ENCODE measurements around the gene DZANK1. TPM values are rescaled to one million over a fixed set of nuclear protein-coding genes. Genes with fewer than 3 reads are reported as not detected.

DZANK1 gene
- polyA plus RNA-seq, 1 of the 3 experiments (the other 2 are of a cell fraction): 3.3 TPM

DNA sequence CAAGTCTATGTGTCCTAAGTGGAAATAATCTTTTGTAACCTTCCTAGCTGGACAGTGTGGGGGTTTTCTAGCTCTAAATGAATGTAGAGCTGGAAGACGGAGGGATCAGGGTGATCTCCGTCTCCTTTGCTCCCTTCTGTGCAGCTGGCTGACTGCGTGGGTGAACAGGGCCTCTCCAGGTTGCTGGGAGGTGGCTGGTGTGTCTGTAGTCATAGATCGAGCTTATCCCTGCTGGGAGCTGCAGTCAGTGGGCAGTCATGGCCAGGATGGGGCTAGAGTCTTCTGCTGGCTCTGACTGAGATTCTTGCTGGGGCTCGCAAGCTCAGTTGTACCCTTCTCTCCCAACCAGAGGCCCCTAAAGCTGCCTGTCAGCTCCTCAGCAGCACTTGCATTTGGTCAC lies 47.3 kb upstream of the DZANK1 start:
- Histone ChIP-seq H4K20me1 (ENCODE audit: insufficient read depth) (no peaks in the 10 kb centered on the region), H3K4me3 (ENCODE audit: low read depth in 2 of 2, low read length in 1 of 2) (no peak overlapping the region), H3K9me2 (no peaks in the 10 kb centered on the region), H3K9ac (no peak overlapping the region), H2AFZ (ENCODE audit: low read depth) (no peak overlapping the region), H3F3A (replicated peaks; ENCODE audit: insufficient read depth) (peaks cover 3% of the 10 kb centered on the region), H3K4me2 (no peak overlapping the region), H3K79me2 (ENCODE audit: insufficient read depth) (peaks cover 27% of the 10 kb centered on the region; the same call in 1 of the 2 replicates), H3K36me3 (replicated peaks in 1 of 2; ENCODE audit: control insufficient read depth in 1 of 2, insufficient read depth in 2 of 2, low read length in 1 of 2) (peaks cover 48 to 56% of the 10 kb centered on the region in 2 experiments), H3K9me3 (no peaks in the 10 kb centered on the region), H3K4me1 (ENCODE audit: control insufficient read depth in 1 of 2, insufficient read depth in 2 of 2, low read depth in 1 of 2, low read length in 1 of 2) (0 out of 4 replicates have a peak, but pooled peaks cover 0 to under 1% of the 10 kb centered on the region in 2 experiments), H3K27me3 (ENCODE audit: insufficient read depth) (no peaks in the 10 kb centered on the region), H3K27ac (ENCODE audit: low read depth in 2 of 2, low read length in 1 of 2) (no peak overlapping the region)
- DNase-seq: no peak
- TF ChIP-seq, protein P1, sequence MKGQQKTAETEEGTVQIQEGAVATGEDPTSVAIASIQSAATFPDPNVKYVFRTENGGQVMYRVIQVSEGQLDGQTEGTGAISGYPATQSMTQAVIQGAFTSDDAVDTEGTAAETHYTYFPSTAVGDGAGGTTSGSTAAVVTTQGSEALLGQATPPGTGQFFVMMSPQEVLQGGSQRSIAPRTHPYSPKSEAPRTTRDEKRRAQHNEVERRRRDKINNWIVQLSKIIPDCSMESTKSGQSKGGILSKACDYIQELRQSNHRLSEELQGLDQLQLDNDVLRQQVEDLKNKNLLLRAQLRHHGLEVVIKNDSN (IDR thresholded peaks at IDR 0.05; ENCODE audit: borderline replicate concordance, low read depth): no peak
- TF ChIP-seq ZBTB33 (IDR thresholded peaks at IDR 0.05; ENCODE audit: borderline replicate concordance, low read depth): no peak
- POLR2A ChIA-PET: interaction anchor here (0.7 kb wide), 1 partner anchor 60 kb away, joined by 3 read pairs; no protein-coding TSS in a partner anchor
- CTCF ChIA-PET: interaction anchor here (1.1 kb wide), 1 partner anchor 14 kb away, joined by 3 read pairs; no protein-coding TSS in a partner anchor
- WGBS (ENCODE audit: low lambda C conversion rate): 100% methylated on average over 3 of the region's 5 CpGs

- no peaks in the 10 kb centered on the region for H3K9me2 ChIP-seq
- H3F3A ChIP-seq (replicated peaks; ENCODE audit: insufficient read depth): peaks cover 3% of the 10 kb centered on the region
- DNase-seq: no peak
- H3K4me1 ChIP-seq (ENCODE audit: control insufficient read depth in 1 of 2, insufficient read depth in 2 of 2, low read depth in 1 of 2, low read length in 1 of 2): peaks cover 5 to 7% of the 10 kb centered on the region in 2 experiments; a peak in 1 of 4 replicates
- H3K9me3 ChIP-seq: no peaks in the 10 kb centered on the region
- H3K4me3 ChIP-seq (ENCODE audit: low read depth in 2 of 2, low read length in 1 of 2): no peak overlapping the region
- H3K27me3 ChIP-seq (ENCODE audit: insufficient read depth): no peaks in the 10 kb centered on the region
- CTCF ChIA-PET: interaction anchor here (0.8 kb wide), 1 partner anchor 38 kb away, joined by 3 read pairs; no protein-coding TSS in a partner anchor
- no peak overlapping the region for H3K4me2 ChIP-seq
- H3K9ac ChIP-seq: no peak overlapping the region
- H3K27ac ChIP-seq (ENCODE audit: low read depth in 2 of 2, low read length in 1 of 2): no peak overlapping the region
- no peaks in the 10 kb centered on the region for H4K20me1 ChIP-seq (ENCODE audit: insufficient read depth)
- H3K36me3 ChIP-seq (replicated peaks in 1 of 2; ENCODE audit: control insufficient read depth in 1 of 2, insufficient read depth in 2 of 2, low read length in 1 of 2): peaks cover 48 to 56% of the 10 kb centered on the region in 2 experiments
- no peak overlapping the region for H2AFZ ChIP-seq (ENCODE audit: low read depth)
- H3K79me2 ChIP-seq (ENCODE audit: insufficient read depth): peaks cover 30% of the 10 kb centered on the region
- POLR2A ChIA-PET: interaction anchor here (0.6 kb wide), 1 partner anchor 23 kb away, joined by 3 read pairs; no protein-coding TSS in a partner anchor
- WGBS (ENCODE audit: low lambda C conversion rate): 88% methylated on average over 7 of the region's 7 CpGs
- TF ChIP-seq JUND (IDR thresholded peaks at IDR 0.05) (no peak), POLR2AphosphoS5 (IDR thresholded peaks at IDR 0.05; ENCODE audit: low read depth, low read length) (no peak), RAD21 (IDR thresholded peaks at IDR 0.05; ENCODE audit: low read length) (no peak), EZH2phosphoT487 (IDR thresholded peaks at IDR 0.05; ENCODE audit: borderline replicate concordance, low read depth) (no peak), ZBTB33 (IDR thresholded peaks at IDR 0.05; ENCODE audit: borderline replicate concordance, low read depth) (no peak), SIN3A (IDR thresholded peaks at IDR 0.05; ENCODE audit: borderline replicate concordance, low read depth, low read length) (no peak), TCF12 (IDR thresholded peaks at IDR 0.05) (no peak), SMC3 (IDR thresholded peaks at IDR 0.05; ENCODE audit: low read depth, low read length) (no peak), NRF1 (IDR thresholded peaks at IDR 0.05; ENCODE audit: low read depth, low read length) (no peak), RCOR1 (IDR thresholded peaks at IDR 0.05; ENCODE audit: low read length) (no peak), MAX (IDR thresholded peaks at IDR 0.05; ENCODE audit: low read depth) (no peak), REST (IDR thresholded peaks at IDR 0.05; ENCODE audit: low read depth, low read length) (no peak), FOXJ3 (CRISPR knock-in tag; IDR thresholded peaks at IDR 0.05) (no peak), NFIC (IDR thresholded peaks at IDR 0.05; ENCODE audit: borderline replicate concordance) (no peak), GABPA (IDR thresholded peaks at IDR 0.05; ENCODE audit: low read depth) (no peak), FOXM1 (IDR thresholded peaks at IDR 0.05; ENCODE audit: low read depth) (no peak), CHD2 (IDR thresholded peaks at IDR 0.05; ENCODE audit: low read length, partially characterized antibody) (no peak)
- TF ChIP-seq, protein P1 (IDR thresholded peaks at IDR 0.05; ENCODE audit: borderline replicate concordance, low read depth): no peak
These were observed 46.4 kb upstream of the DZANK1 start for GRCh38 chr20:18513208-18513607.

All from SK-N-SH (cell line).